Epithelial cell of esophagus (primary cell): ENCODE measurements around the gene MLLT10.

Source experiments
- DNase-seq: peaks from one replicate; pipeline ENCODE4 v3.0.0; 2010; ENCODE audit warnings: low read depth
- H3K4me3 ChIP-seq: 2 replicates; pipeline ENCODE4 v1.5.1; 2011; ENCODE audit warnings: mild to moderate bottlenecking, low read length, control low read depth
- CTCF ChIP-seq: IDR thresholded peaks from 2 replicates; pipeline ENCODE4 v1.5.1; 2011; ENCODE audit warnings: low read depth, mild to moderate bottlenecking, low read length, control low read depth, inconsistent platforms; ENCODE audit not compliant: insufficient read depth; ENCODE audit errors: missing control alignments

MLLT10 gene

GRCh38 chr10:21758696-21759095 lies 224.7 kb downstream of the MLLT10 start:
- TF ChIP-seq CTCF, result no peak
- DNase-seq, result no peak
- H3K4me3 ChIP-seq, result no peak overlapping the region

GRCh38 chr10:21759232-21759631 lies 225.2 kb downstream of the MLLT10 start:
- H3K4me3 ChIP-seq, result no peak overlapping the region
- no peak for DNase-seq
- TF ChIP-seq CTCF, result no peak

GRCh38 chr10:21760332-21760731 lies 226.3 kb downstream of the MLLT10 start:
- DNase-seq, result no peak
- TF ChIP-seq CTCF, result no peak
- H3K4me3 ChIP-seq, result no peak overlapping the region

- no peak for TF ChIP-seq CTCF
- DNase-seq, result no peak
- no peak overlapping the region for H3K4me3 ChIP-seq
Observed at GRCh38 chr10:21764466-21765189, 230.6 kb downstream of the MLLT10 start.

GRCh38 chr10:21769041-21769440 lies 235.0 kb downstream of the MLLT10 start:
- H3K4me3 ChIP-seq, result no peak overlapping the region
- no peak for DNase-seq
- no peak for TF ChIP-seq CTCF

GRCh38 chr10:21771219-21771618 lies 237.2 kb downstream of the MLLT10 start:
- no peak for DNase-seq
- TF ChIP-seq CTCF, result no peak
- H3K4me3 ChIP-seq, result no peak overlapping the region

GRCh38 chr10:21776883-21777282 lies 242.9 kb downstream of the MLLT10 start:
- no peak for DNase-seq
- TF ChIP-seq CTCF, result no peak
- H3K4me3 ChIP-seq, result no peak overlapping the region
